T follicular helper cell (primary cell): ENCODE measurements around the gene TEX29.

Source experiments
- DNase-seq: peaks from one replicate; pipeline ENCODE4 v3.0.0-alpha.2; 2020; ENCODE audit warnings: low read depth

TEX29 gene

DNA sequence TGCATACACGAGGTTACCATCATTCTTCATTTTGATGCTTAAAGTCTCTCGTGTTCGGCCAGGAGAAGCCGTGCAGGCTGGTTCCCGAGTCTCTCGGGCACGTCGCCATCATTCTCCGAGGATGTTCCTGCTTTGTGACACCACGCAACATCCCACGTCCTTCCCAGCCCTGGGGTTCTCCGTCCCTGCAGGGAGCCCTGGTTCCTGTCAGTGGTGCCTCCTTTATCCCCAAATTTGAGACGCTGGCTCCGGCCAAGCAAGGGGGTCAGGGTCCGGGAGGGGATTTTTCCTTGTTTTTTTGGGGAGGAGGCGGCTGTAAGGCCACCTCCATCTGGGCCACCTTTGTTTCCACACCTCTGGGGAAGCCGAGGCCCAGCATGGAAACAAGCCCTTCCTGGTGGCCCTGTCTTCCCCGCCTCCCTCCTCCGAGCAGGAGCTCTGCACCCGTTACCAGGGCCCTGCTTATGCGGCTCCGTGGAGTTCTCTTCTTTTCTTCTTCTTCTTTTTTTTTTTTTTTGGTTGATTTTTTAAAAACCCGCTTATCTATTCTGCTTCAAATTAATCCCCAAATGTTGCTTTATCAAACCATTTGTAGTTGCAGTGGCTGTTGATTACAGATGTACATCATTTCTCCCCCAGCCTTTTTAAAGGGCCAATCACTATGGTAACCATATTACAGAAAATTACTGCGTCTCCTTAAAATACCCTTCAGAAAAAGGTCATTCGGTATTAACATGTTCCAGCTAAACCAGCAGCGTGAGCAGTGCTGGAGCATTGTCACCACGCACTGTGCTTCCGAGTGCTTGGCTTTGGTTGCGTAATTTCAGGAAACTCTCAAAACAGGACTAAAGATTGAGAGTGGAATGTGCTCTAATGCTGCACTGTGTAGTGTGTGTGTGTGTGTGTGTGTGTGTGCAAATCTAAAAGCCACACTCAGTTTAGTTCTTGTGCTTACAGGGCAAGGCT is 50.4 kb downstream of the TEX29 start:
- no peak for DNase-seq

GRCh38 chr13:111371720-111372119 is 51.3 kb downstream of the TEX29 start:
- DNase-seq, result no peak

DNA sequence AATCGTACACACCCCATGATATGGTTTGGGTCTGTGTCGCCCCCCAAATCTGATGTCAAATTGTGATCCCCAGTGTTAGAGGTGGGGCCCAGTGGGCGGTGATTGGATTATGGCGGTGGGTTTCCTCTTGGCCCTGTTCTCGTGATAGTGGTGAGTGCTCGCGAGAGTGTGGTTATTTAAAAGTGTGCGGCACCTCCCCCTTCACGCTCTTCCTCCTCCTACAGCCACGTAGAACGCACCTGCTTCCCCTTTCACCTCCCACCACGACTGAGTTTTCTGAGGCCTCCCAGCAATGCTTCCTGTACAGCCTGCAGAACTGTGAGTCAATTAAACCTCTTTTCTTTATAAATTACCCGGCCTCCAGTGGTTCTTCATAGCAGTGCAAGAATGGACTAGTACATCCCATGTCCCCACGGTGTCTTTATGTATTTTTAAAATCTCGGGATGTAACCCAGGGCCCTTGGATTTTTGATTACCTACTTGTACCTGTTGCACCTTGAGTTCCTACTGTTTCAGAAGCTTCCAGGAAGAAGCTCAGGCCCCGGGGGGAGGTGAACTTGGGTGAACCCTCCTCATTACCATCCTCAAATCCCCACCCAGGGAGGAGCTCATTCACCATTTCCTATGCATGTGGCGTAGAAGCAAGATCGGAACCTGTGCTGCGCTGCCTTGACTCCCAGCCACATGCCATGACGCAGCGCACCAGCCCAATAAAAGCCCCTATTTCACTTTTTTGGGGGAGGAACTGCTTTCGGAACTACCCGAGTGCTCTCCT is 52.4 kb downstream of the TEX29 start:
- DNase-seq, result no peak

DNA sequence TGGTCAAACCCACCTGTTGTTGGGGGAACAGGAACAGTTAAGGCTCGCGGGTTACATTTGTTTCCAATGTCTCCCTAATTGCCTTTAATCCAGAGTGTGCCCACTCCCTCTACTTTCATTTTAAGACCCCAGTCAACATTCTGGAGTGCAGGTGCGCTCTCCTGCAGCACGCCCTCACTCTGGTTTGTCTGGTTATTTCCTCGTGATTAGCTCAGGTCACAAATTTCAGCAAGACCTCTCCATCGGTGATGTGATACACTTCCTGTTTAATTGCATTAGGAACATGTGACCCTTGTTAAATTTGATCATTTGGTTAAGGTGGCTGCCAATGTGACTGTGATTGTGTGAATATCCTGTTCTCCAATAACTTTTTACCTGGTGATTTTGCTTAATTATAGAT is 53.0 kb downstream of the TEX29 start:
- DNase-seq, result no peak

- DNase-seq, result no peak
Observed at GRCh38 chr13:111380431-111380830, 60.0 kb downstream of the TEX29 start.

DNA sequence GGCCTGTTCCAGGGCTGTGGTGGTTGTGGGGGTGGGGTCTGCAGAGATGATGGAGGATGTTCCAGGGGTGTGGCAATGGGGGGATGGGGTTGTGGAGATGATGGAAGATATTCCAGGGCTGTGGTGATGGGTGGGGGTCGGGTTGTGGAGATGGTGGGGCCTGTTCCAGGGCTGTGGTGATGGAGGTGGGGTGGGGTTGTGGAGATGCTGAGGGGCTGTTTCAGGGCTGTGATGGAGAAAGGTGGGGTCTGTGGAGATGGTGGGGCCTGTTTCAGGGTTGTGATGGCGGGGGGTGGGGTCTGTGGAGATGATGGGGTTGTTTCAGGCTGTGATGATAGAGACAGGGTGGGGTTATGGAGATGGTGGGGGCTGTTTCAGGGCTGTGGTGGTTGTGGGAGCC is 62.0 kb downstream of the TEX29 start:
- DNase-seq, result no peak

- no peak for DNase-seq
Observed at GRCh38 chr13:111382877-111383276, 62.4 kb downstream of the TEX29 start.

GRCh38 chr13:111383591-111384440 is 63.4 kb downstream of the TEX29 start:
- DNase-seq, result no peak

- no peak for DNase-seq
Observed at GRCh38 chr13:111384441-111385182, 64.2 kb downstream of the TEX29 start.

- no peak for DNase-seq
Observed at GRCh38 chr13:111385183-111385857, 64.9 kb downstream of the TEX29 start.

DNA sequence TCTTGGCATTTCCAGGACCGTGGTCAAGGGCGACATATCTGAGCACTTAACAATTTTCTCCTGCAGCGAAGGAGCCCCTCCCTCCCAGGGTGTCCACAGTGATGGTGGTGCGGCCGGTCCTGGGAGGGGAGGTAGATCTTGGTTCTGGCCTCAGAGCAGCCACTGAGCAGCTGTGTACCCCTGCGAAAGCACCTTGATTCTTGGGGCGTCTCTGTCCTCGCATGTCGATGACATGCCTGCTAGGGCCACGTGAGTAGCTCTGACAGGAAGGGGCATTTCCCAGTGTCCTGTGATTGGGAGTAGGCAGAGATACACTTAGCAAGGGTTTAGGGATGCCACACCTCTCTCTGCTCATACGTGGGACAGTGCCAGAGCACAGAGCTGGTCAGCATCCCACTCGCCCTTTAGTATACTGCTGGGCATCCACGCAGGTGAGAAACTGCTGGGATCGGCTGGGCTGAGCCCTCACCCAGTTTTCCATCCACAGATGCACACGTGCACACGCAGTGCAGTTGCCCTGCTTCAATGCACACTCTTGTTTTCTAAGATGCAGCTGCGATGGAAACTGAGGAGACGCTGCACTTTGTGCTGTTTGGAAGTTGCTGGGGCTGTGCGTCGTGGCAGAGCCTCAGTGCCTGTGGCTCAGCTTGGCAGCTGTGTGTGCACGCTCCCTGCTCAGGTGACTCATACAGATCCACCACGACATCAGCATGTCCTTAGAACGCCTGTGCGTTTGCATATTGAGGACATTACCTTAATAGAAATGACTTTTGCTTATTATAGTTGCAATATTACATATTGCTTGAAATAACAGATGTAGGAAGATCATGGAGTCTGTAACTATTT is 66.8 kb downstream of the TEX29 start:
- no peak for DNase-seq

DNA sequence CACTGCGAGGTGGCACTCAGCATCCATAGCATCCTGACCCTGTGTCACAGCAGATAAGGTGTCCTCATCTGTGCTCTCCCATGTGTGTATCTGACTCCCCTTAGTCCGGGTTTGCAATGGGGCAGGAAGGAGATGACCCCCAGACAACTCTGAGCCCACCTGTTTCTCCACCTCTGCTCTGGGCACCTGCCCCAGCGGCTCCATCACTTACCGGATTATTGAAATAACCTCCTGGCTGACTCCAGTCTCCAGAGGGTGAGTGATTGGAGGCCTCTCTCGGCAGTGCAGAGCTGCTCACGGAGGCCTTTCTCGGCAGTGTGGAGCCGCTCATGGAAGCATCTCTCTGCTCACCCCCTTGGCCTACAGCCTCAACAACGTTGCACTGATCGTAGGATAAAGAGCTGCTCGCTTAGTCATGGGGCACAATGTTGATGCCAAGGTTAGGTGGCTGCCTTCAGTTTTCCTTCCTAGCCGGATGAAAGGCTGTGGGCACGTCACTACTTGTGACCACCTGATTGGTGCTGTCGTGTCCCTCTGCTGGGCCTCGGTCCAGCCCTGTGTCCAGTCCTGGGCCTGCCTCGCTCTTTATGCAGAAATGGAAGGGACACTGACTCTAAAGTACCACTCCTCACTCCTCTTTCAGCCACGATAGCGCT is 67.6 kb downstream of the TEX29 start:
- DNase-seq, result no peak

GRCh38 chr13:111388851-111389500 is 68.5 kb downstream of the TEX29 start:
- no peak for DNase-seq

DNA sequence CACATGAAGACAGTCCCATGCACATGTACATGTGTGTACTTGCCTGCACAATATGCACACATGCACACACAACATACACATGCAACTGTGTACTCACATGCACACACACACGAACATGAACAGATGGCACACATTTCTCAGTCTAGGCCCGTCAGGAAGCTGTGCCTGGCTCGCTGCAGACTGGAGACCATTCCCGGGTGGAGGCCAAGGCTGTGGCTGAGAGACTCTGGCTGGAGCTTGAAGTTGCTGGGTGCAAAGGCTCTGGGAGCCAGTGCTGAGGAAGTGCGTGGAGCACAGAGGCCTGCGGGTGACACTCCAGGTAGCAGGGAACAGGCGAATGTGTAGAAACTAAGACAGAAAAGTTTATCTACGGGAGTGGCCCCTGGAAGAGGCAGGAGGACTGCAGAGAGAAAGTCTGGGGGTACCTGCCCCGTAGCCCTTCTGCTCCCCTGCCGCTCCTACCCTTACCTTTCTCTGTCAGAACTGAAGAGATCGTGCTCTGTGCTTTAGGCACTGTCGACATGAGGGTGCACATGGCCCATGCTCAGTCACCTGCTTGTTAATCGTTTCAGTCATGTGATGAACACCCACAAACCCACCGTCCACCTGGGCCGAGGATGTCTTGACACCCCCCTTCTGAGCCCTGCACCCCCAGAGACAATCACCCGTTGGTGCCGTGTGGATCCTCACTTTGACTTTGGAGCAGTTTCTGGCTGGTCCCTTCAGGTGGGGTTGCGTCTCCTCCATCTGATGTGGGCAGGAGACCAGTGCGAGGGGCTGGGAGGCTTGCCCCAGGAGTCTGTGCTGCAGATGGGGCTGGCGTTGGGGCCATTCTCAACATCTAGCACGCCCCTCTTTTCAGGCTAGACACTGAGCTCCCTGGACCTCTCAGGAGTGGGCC is 69.4 kb downstream of the TEX29 start:
- no peak for DNase-seq

GRCh38 chr13:111390522-111391270 is 70.3 kb downstream of the TEX29 start:
- no peak for DNase-seq

- DNase-seq, result no peak
Observed at GRCh38 chr13:111392486-111392885, 72.0 kb downstream of the TEX29 start.

GRCh38 chr13:111393221-111393790 is 72.9 kb downstream of the TEX29 start:
- no peak for DNase-seq
